Measurements from ENCODE around the gene SLC35E4. TPM values are rescaled to one million over a fixed set of nuclear protein-coding genes. Genes with fewer than 3 reads are reported as not detected.
"Not testable (repeated sequence)": the region's sequence is repeated elsewhere in the genome, so short reads cannot be mapped to it uniquely, and the experiment has no call there.

SLC35E4 gene
- polyA plus RNA-seq, 6 donors from 2014 or later: 0.09 to 0.45 (median 0.33) TPM; not detected in 1

GRCh38 chr22:30667494-30668385 lies 32.2 kb downstream of the SLC35E4 start, which contains the start of gene DUSP18:
Gene DUSP18 (minus strand): TSS chr22:30667875. CDS start chr22:30664003, 3,872 bp downstream.
- H3K27ac Mint-ChIP-seq: peak within 1 kb of the TSS; percentile 44 to 94 (median 87)
- peaks cover 20 to 31% (median 26%) of the 10 kb centered on the region in 3 donors for H3K4me1 Mint-ChIP-seq
- H3K27me3 Mint-ChIP-seq: peaks cover 0 to 3% (median 0%) of the 10 kb centered on the region in 3 donors
- H3K9me3 Mint-ChIP-seq: no peaks in the 10 kb centered on the region
- H3K4me3 Mint-ChIP-seq: peak within 1 kb of the TSS; percentile 88 to 98 (median 96)
- peak; percentile 91 for ATAC-seq (ENCODE audit: low read depth in 2 of 2)
- peaks cover 8 to 12% of the 10 kb centered on the region in 2 donors for H3K36me3 Mint-ChIP-seq
- DNase-seq: peak; percentile 93

GRCh38 chr22:30668386-30668710 lies 32.8 kb downstream of the SLC35E4 start:
- H3K27ac Mint-ChIP-seq: peak overlapping the region in 5 of 6 donors; percentile 20 to 83 (median 73)

GRCh38 chr22:30671071-30671470 lies 35.5 kb downstream of the SLC35E4 start:
- ATAC-seq (ENCODE audit: low read depth in 2 of 2): no peak
- H3K4me3 Mint-ChIP-seq: peak overlapping the region in 1 of 8 donors; percentile 59
- H3K27me3 Mint-ChIP-seq: peaks cover 7 to 21% (median 13%) of the 10 kb centered on the region in 3 donors
- H3K4me1 Mint-ChIP-seq: peaks cover 16 to 26% (median 21%) of the 10 kb centered on the region in 3 donors
- no peaks in the 10 kb centered on the region for H3K9me3 Mint-ChIP-seq
- DNase-seq: no peak
- peak overlapping the region in 1 of 6 donors; percentile 89 for H3K27ac Mint-ChIP-seq
- H3K36me3 Mint-ChIP-seq: no peaks in the 10 kb centered on the region

More at GRCh38 chr22:30668386-30668710, 32.8 kb downstream of the SLC35E4 start:
- Mint-ChIP-seq H3K4me3 (peak overlapping the region; percentile 88 to 98 (median 96)), H3K4me1 (peaks cover 20 to 31% (median 26%) of the 10 kb centered on the region in 3 donors), H3K36me3 (peaks cover 2 to 6% of the 10 kb centered on the region in 2 donors), H3K9me3 (no peaks in the 10 kb centered on the region), H3K27me3 (peaks cover 0 to 3% (median 0%) of the 10 kb centered on the region in 3 donors)
- DNase-seq: no peak
- ATAC-seq (ENCODE audit: low read depth in 2 of 2): no peak

GRCh38 chr22:30673136-30673535 lies 37.6 kb downstream of the SLC35E4 start:
- H3K27me3 Mint-ChIP-seq: peaks cover 22 to 42% (median 33%) of the 10 kb centered on the region in 3 donors
- no peak overlapping the region for H3K27ac Mint-ChIP-seq
- ATAC-seq (ENCODE audit: low read depth in 2 of 2): no peak
- DNase-seq: no peak
- H3K36me3 Mint-ChIP-seq: no peaks in the 10 kb centered on the region
- no peak overlapping the region for H3K4me3 Mint-ChIP-seq
- no peaks in the 10 kb centered on the region for H3K9me3 Mint-ChIP-seq
- peaks cover 5 to 7% (median 7%) of the 10 kb centered on the region in 3 donors for H3K4me1 Mint-ChIP-seq

- Mint-ChIP-seq H3K4me3 (no peak overlapping the region), H3K27me3 (peaks cover 30 to 51% (median 44%) of the 10 kb centered on the region in 3 donors), H3K4me1 (no peaks in the 10 kb centered on the region), H3K36me3 (no peaks in the 10 kb centered on the region), H3K27ac (no peak overlapping the region), H3K9me3 (no peaks in the 10 kb centered on the region)
- no peak for DNase-seq
- ATAC-seq (ENCODE audit: low read depth in 2 of 2): no peak
Observed at GRCh38 chr22:30674482-30674881, 38.9 kb downstream of the SLC35E4 start.

- no peak for DNase-seq
- Mint-ChIP-seq H3K36me3 (no peaks in the 10 kb centered on the region), H3K4me1 (no peaks in the 10 kb centered on the region), H3K9me3 (no peaks in the 10 kb centered on the region), H3K27me3 (peaks cover 30 to 55% (median 47%) of the 10 kb centered on the region in 3 donors), H3K27ac (no peak overlapping the region), H3K4me3 (no peak overlapping the region)
- ATAC-seq (ENCODE audit: low read depth in 2 of 2): no peak
Observed at GRCh38 chr22:30675436-30675835, 39.9 kb downstream of the SLC35E4 start.

GRCh38 chr22:30676565-30676964 lies 41.0 kb downstream of the SLC35E4 start:
- not testable (repeated sequence) for H3K4me1 Mint-ChIP-seq

GRCh38 chr22:30679895-30680690 lies 44.5 kb downstream of the SLC35E4 start:
- not testable (repeated sequence) for ATAC-seq (ENCODE audit: low read depth in 2 of 2); DNase-seq; H3K36me3 Mint-ChIP-seq; H3K9me3 Mint-ChIP-seq; H3K4me3 Mint-ChIP-seq; H3K27ac Mint-ChIP-seq; H3K4me1 Mint-ChIP-seq
- peaks cover 28 to 69% (median 57%) of the 10 kb centered on the region in 3 donors for H3K27me3 Mint-ChIP-seq

More at GRCh38 chr22:30676565-30676964, 41.0 kb downstream of the SLC35E4 start:
- H3K27me3 Mint-ChIP-seq: peaks cover 27 to 57% (median 47%) of the 10 kb centered on the region in 3 donors
- DNase-seq; H3K27ac Mint-ChIP-seq; H3K36me3 Mint-ChIP-seq; ATAC-seq (ENCODE audit: low read depth in 2 of 2); H3K9me3 Mint-ChIP-seq; H3K4me3 Mint-ChIP-seq: not testable (repeated sequence)

- H3K27ac Mint-ChIP-seq: no peak overlapping the region
- no peak for ATAC-seq (ENCODE audit: low read depth in 2 of 2)
- no peaks in the 10 kb centered on the region for H3K36me3 Mint-ChIP-seq
- no peak for DNase-seq
- H3K27me3 Mint-ChIP-seq: peaks cover 29 to 69% (median 49%) of the 10 kb centered on the region in 3 donors
- H3K9me3 Mint-ChIP-seq: no peaks in the 10 kb centered on the region
- H3K4me3 Mint-ChIP-seq: no peak overlapping the region
- no peaks in the 10 kb centered on the region for H3K4me1 Mint-ChIP-seq
Observed at GRCh38 chr22:30680991-30681770, 45.6 kb downstream of the SLC35E4 start.

- no peak overlapping the region for H3K4me3 Mint-ChIP-seq
- H3K36me3 Mint-ChIP-seq: no peaks in the 10 kb centered on the region
- H3K27ac Mint-ChIP-seq: no peak overlapping the region
- H3K27me3 Mint-ChIP-seq: peaks cover 25 to 63% (median 43%) of the 10 kb centered on the region in 3 donors
- DNase-seq (no peak), ATAC-seq (ENCODE audit: low read depth in 2 of 2) (no peak)
- H3K4me1 Mint-ChIP-seq: no peaks in the 10 kb centered on the region
- no peaks in the 10 kb centered on the region for H3K9me3 Mint-ChIP-seq
Observed at GRCh38 chr22:30681831-30682230, 46.2 kb downstream of the SLC35E4 start.

GRCh38 chr22:30685178-30685577 lies 49.6 kb downstream of the SLC35E4 start:
- peak overlapping the region in 1 of 6 donors; percentile 44 for H3K27ac Mint-ChIP-seq
- no peak for ATAC-seq (ENCODE audit: low read depth in 2 of 2)

GRCh38 chr22:30687358-30687757 lies 51.8 kb downstream of the SLC35E4 start:
- Mint-ChIP-seq H3K36me3 (no peaks in the 10 kb centered on the region), H3K4me1 (no peaks in the 10 kb centered on the region), H3K9me3 (no peaks in the 10 kb centered on the region), H3K27ac (no peak overlapping the region), H3K4me3 (no peak overlapping the region), H3K27me3 (peaks cover 20 to 40% (median 27%) of the 10 kb centered on the region in 3 donors)
- ATAC-seq (ENCODE audit: low read depth in 2 of 2) (no peak), DNase-seq (no peak)

More at GRCh38 chr22:30685178-30685577, 49.6 kb downstream of the SLC35E4 start:
- Mint-ChIP-seq H3K36me3 (no peaks in the 10 kb centered on the region), H3K27me3 (peaks cover 10 to 40% (median 16%) of the 10 kb centered on the region in 3 donors), H3K4me1 (no peaks in the 10 kb centered on the region), H3K4me3 (no peak overlapping the region), H3K9me3 (no peaks in the 10 kb centered on the region)
- no peak for DNase-seq
